Measurements from ENCODE around the gene RNF175. TPM values are rescaled to one million over a fixed set of nuclear protein-coding genes. Genes with fewer than 3 reads are reported as not detected.

RNF175 gene
- total RNA-seq (2022; extraction: Qiagen RNA extraction) = 0.10 TPM in 1 of 5 replicates, not detected in the others

GRCh38 chr4:153759407-153760316 lies at the start of gene RNF175:
RNF175 (minus strand) TSS chr4:153760024; CDS start chr4:153759862, 162 bp downstream.

GRCh38 chr4:153788413-153789276 lies 28.8 kb upstream of the RNF175 start, which contains the start of gene SFRP2:
SFRP2 (minus strand) TSS chr4:153789083; CDS start chr4:153788835, 248 bp downstream.

GRCh38 chr4:153684182-153684970 lies 75.4 kb downstream of the RNF175 start, which contains the start of gene TLR2:
TLR2 (plus strand) TSS chr4:153684280; CDS start chr4:153702908, 18,628 bp downstream.

Other genes starting within 250 kb of the RNF175 start
- gene TLR2, start 75.7 kb downstream of the RNF175 start, total RNA-seq (2022; extraction: Qiagen RNA extraction) = 0.57 to 0.86 TPM (median 0.79 TPM) in 5 replicates
- 0.03 TPM in 2 of 5 replicates, not detected in the others for gene SFRP2, start 29.1 kb upstream of the RNF175 start, total RNA-seq (2022; extraction: Qiagen RNA extraction)